GM18499 (cell line): ENCODE data around the gene CTBP1.
A peak's percentile ranks its signal among the peaks of the same experiment; 100 is the strongest.

Experiments
- ATAC-seq: cut with Tn5 transposase; IDR thresholded peaks from one replicate; pipeline ENCODE4 v1.9.1; 2021; ENCODE audit warnings: moderate number of reproducible peaks; ENCODE audit not compliant: insufficient read depth, unreplicated experiment

Gene CTBP1

GRCh38 chr4:1251773-1252066, 2.8 kb upstream of the CTBP1 start:
- no peak for ATAC-seq

GRCh38 chr4:1250921-1251772, 2.2 kb upstream of the CTBP1 start:
- ATAC-seq, result no peak

- ATAC-seq, result no peak
Observed at GRCh38 chr4:1250527-1250812, 1.5 kb upstream of the CTBP1 start.

DNA sequence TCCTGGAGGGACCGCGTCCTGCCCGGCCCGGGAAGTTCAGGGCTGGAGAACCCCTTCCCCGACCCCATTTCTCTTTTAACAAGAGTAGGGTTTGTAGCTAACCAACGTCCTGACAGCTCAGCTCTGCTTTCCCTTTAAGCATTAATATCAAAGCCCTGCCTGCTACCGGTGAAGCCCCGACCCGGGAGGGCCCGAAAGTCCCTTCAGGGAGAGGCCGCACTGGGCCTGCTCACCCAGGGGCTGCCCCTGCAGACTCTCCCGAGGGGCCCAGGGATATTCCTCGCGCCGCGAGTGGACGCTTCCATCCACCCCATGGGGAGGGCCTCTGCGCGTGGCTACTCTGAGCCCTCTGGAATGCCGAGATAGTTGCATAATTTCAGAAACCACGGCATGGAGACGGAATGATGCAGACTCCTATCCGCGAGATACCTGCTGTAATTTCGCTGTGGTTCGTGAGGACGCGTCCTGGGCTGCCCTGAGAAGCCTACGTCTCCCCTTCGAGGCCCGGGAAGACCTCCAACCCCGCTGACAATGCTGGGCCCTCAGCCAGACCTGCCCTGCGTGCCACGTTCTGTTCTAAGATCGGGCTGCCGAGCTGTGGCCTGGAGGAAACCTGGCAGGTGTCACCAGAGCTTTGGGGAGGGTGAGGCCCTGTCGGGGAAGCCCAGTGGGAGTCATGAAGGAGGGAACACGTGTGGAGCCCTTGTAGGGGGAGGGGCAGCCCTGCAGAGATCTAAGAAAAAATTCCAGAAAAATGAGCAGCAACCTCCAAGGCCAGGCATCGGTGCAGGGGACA, 999 bp upstream of the CTBP1 start:
- peak; percentile 2 for ATAC-seq

GRCh38 chr4:1249148-1249730, 309 bp upstream of the CTBP1 start:
- peak; percentile 33 for ATAC-seq

DNA sequence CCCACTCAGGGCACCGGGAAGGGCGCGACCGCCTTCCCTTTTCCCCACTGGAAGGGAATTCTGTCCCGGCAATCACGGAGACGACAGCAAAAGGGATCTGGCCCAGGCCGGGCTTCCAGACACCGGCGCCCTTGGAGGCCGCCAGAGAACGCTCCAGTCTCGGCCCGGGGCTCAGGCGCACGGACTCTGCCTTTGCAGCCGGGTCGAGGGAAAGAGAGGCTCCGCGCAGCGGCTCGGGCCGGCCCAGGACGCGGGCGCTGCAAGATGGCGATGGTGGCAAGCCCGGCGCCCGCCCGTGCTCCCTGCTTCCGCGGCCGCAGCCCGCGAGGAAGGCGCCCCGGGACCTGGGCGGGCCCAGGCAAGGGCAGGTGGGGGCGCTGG, 1.1 kb downstream of the CTBP1 start:
- peak; percentile 6 for ATAC-seq

- no peak for ATAC-seq
Observed at GRCh38 chr4:1246901-1247863, 1.7 kb downstream of the CTBP1 start.

- ATAC-seq, result no peak
Observed at GRCh38 chr4:1246111-1246881, 2.6 kb downstream of the CTBP1 start.

DNA sequence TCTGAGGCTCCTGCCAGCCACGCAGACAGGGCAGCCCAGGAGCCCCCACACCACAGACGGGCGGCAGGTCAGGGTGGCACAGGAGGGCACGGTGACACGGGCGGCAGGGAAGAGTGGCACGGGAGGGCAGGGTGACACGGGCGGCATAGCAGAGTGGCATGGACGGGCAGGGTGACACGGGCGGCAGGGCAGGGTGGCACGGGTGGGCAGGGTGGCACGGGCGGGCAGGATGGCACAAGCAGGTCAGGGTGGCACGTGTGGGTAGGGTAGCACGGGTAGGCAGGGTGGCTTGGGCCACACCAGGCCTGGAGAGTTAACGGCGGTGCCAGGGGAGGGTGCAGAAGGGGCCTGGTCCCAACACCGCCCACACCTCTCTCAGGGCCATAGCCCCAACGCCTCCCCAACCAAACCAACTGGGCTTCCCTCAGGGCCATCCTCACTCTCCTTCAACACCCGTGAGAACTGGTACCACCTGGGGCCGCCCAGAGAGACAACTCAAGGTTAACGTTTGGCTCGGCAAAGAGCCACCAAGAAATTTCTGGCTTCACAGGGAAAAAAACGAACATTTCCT, 3.4 kb downstream of the CTBP1 start:
- ATAC-seq, result no peak

DNA sequence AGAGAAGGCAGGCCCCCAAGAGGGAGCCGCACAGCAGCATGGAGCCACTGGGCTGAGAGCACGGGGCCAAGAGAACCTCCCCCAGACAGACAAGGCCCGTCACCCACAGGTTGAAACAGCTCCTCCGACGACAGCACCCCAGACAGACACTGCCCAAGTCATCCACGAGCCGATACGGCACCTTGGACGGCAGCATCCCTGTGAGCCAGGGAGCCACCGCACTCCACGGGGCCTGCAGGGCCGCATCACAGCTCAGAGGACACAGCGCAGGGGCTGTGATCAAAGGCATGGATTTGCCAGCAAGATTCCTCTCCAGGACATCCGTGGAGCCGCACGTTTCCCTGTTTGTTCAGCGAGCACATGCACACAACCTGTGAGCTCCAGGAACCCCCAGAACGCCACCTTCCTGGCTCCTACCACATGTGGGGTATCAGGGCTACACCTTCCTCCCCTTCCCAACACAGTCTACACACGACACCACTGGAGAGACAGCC, 3.9 kb downstream of the CTBP1 start:
- ATAC-seq, result no peak

GRCh38 chr4:1244081-1244977, 4.6 kb downstream of the CTBP1 start:
- ATAC-seq, result no peak

- no peak for ATAC-seq
Observed at GRCh38 chr4:1243451-1244080, 5.4 kb downstream of the CTBP1 start.

DNA sequence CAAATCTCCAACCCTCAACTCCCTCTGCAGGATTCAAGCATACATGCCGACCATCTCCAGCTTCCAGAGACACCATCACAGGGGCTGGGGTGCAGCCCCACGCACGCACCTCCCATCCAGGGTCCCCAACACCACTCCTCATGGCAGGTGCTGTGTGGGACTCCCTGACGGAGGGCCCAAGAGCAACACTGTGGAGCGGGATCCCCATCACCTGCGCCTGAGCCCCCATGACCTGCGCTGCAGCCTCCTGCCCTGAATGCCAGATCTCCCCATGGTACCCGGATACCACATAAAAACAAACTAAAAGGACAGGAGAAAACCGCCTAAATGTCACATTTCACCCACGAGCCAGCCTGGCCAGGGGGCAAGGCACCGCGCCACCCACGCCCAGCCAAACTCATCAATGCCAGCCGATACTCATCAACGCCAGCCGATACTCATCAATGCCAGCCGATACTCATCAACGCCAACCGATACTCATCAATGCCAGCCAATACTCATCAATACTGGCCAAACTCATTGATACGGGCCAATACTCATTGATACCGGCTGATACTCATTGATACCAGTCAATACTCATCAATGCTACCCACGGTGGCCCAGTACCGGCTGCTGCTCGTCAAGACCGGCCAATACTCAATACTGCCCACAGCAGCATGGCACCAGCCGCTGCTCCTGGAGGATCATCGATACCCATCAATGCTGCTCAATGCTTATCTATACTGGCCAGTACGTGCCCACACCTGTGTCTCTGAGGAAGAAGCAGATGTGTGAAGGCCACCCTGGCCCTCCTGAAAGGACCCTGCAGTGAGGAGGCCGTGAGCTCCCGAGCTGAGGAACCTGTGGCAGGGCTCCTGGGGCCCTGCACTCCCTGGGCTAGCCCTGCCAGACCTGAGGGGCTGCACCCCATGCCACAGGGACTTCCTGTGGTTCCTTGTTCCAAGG, 6.2 kb downstream of the CTBP1 start:
- no peak for ATAC-seq

DNA sequence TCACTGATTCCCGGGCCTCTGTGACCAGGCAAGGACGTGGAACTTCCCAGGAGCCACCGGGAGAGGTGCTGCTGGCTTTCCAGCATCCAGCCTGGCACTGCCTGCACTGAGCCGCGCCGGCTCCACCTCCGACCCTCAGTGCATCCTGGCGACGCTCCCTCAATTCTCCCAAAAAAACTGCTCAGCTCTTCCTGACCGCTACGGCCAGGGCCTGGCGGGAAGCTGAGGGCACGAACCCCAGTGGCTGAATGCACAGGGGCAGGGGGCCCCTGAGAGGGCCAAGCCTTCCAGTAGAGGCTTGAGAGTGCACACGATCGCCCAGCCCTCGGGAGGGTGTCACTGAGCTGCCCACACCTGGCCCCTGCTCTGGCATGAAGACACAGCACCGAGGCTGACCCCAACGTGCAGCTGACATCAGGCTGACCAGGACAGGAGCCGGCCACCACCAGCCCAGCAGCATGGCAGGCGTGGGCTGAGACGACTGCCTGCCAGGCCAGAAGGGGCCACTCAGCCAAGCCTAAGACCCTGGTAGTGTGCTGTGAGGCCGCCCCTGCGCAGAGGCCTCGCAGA, 6.9 kb downstream of the CTBP1 start:
- ATAC-seq, result no peak

GRCh38 chr4:1241466-1241935, 7.4 kb downstream of the CTBP1 start:
- no peak for ATAC-seq

GRCh38 chr4:1240721-1241465, 8.0 kb downstream of the CTBP1 start:
- no peak for ATAC-seq
